ENCODE measurements around the gene MAP2K3.

- TF ChIP-seq POLR2AphosphoS5 (IDR thresholded peaks at IDR 0.05; ENCODE audit: borderline replicate concordance, low read depth, low read length) (no peak), EZH2 (IDR thresholded peaks at IDR 0.05) (no peak)
Measured at GRCh38 chr17:21253646-21254441, 30.7 kb upstream of the MAP2K3 start.
